Measurements from ENCODE around the gene GPC4.

DNA sequence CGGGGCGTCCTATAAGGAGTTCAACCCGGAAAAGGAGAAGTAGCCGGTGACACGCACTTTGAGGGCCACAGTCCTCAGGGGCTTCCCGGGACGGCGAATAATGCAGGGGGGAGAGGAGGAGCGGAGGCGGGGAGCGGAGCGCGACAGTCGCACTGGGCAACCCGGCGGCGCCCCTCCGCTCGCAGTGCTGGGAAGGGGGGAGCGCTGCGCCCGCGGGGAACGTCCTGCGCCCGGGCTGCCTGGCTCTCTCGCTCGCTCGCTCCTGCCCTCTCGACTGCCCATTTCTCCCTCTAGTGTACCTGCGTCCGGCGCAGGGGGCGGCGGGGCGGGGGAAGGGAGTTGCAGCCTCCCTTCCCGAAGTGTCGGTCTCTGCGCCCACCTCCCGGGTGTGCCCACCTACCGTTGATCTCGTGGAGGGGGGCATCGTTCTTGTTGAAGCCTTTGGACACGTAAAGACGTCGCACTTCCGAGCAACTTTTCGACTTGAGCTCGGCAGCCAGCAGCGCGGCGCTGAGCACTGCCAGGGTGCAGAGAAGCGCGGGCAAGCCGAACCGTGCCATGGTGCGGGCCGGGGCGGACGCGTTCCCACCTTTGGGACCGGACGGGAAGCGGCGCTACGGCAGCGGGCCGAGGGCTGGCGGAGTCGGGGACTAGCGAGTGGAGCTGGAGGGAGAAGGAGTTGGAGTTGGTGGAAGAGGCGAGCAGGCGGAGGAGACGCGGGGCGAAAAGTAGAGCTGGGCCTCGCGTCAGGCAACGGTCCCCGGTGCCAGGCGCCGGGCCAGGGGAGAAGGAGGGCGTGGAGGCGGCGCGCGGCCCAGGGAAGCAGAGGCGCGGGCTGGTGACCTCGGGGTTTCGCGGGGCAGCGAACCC, 648 bp downstream of the GPC4 start:
- TF ChIP-seq, protein P1, sequence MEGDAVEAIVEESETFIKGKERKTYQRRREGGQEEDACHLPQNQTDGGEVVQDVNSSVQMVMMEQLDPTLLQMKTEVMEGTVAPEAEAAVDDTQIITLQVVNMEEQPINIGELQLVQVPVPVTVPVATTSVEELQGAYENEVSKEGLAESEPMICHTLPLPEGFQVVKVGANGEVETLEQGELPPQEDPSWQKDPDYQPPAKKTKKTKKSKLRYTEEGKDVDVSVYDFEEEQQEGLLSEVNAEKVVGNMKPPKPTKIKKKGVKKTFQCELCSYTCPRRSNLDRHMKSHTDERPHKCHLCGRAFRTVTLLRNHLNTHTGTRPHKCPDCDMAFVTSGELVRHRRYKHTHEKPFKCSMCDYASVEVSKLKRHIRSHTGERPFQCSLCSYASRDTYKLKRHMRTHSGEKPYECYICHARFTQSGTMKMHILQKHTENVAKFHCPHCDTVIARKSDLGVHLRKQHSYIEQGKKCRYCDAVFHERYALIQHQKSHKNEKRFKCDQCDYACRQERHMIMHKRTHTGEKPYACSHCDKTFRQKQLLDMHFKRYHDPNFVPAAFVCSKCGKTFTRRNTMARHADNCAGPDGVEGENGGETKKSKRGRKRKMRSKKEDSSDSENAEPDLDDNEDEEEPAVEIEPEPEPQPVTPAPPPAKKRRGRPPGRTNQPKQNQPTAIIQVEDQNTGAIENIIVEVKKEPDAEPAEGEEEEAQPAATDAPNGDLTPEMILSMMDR (IDR thresholded peaks at IDR 0.05; ENCODE audit: insufficient read depth, low read depth, low read length): no peak
- no peak for TF ChIP-seq EZH2 (IDR thresholded peaks at IDR 0.05; ENCODE audit: insufficient read depth, low read length)

All from astrocyte (in vitro differentiated cells and primary cell).